Subcutaneous adipose tissue (tissue), 4 donors: ENCODE measurements around the gene TRMT11. TPM values are rescaled to one million over a fixed set of nuclear protein-coding genes. Genes with fewer than 3 reads are reported as not detected.

Source experiments
- total RNA-seq, 4 donors: library from RNA; depleted of rRNA; stranded (reverse); fragments of >200 nt; gene quantifications; one replicate each; pipeline ENCODE4 v1.1.0, GENCODE V29; 2016
- TF ChIP-seq, protein P1 (sequence below): fragments of 450-650 bp; IDR thresholded peaks from one replicate; pipeline ENCODE4 v1.5.1; 2016; ENCODE audit warnings: low read depth, mild to moderate bottlenecking, control low read depth, antibody characterized with exemption, moderate library complexity

TRMT11 gene
- total RNA-seq = 10 to 100 TPM; 16.1 to 27.6 (median 16.4) TPM

DNA sequence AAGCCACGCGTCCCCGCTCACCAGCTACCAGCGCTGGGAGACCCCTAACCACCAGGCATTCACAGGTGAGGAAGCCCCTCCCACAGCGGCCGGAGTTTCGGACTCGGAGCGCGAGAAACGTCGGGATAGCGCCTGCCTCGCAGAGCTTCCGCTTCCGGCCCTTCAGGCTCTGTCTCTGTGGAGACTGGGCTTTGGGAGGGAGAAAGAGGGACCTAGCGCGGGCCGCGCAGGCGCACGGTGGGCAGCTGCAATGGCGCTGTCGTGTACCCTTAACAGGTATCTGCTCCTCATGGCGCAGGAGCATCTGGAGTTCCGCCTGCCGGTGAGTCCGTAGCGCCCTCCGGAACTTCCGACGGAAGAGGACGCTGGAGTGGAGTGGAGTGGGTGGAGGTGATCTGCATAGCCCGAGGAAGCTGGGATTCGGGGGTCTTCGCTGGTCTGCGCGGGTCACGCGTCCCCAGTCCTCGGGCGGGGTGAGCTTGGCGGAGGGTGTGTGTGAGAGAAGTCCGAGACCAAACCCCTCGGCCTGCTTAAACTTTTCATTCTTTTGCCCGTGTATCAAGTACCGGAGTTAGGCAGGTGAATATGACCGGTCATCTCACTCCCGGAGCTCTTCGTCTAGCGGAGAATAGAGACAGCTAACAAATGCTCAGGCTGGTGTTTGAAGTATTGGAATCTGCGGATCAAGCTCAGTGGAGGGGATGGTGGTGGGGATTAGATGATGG lies at the start of gene TRMT11:
Gene TRMT11, plus strand, starts transcription at position 240 of the 725 bp plus-strand sequence. Its CDS starts 11 bp downstream, at position 251.
- TF ChIP-seq, protein P1, sequence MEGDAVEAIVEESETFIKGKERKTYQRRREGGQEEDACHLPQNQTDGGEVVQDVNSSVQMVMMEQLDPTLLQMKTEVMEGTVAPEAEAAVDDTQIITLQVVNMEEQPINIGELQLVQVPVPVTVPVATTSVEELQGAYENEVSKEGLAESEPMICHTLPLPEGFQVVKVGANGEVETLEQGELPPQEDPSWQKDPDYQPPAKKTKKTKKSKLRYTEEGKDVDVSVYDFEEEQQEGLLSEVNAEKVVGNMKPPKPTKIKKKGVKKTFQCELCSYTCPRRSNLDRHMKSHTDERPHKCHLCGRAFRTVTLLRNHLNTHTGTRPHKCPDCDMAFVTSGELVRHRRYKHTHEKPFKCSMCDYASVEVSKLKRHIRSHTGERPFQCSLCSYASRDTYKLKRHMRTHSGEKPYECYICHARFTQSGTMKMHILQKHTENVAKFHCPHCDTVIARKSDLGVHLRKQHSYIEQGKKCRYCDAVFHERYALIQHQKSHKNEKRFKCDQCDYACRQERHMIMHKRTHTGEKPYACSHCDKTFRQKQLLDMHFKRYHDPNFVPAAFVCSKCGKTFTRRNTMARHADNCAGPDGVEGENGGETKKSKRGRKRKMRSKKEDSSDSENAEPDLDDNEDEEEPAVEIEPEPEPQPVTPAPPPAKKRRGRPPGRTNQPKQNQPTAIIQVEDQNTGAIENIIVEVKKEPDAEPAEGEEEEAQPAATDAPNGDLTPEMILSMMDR = no peak

GRCh38 chr6:125939026-125939425 lies 47.3 kb upstream of the TRMT11 start:
- TF ChIP-seq, protein P1 = no peak

DNA sequence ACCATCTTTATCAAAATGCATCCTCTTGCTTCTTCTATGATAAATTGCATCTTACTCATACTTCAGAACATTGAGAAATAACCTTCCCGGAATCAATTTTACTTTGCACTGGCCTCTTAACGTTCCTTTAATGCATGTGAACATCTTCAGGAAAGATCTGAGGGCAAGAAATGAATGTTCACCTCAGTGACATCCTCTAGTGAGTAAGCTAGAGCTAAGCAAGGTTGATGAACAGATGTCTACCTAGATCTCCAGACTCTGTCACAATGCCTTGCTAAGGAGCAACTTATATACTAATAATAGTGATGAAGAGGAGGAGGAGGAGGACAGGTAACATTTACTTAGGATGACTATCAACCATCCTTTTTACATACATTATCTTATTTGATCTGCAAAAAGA lies 46.5 kb upstream of the TRMT11 start:
- TF ChIP-seq, protein P1 = no peak

GRCh38 chr6:125940247-125941041 lies 45.9 kb upstream of the TRMT11 start:
- TF ChIP-seq, protein P1 = no peak

- TF ChIP-seq, protein P1 = no peak
These were observed 43.4 kb upstream of the TRMT11 start for GRCh38 chr6:125942672-125943527.

DNA sequence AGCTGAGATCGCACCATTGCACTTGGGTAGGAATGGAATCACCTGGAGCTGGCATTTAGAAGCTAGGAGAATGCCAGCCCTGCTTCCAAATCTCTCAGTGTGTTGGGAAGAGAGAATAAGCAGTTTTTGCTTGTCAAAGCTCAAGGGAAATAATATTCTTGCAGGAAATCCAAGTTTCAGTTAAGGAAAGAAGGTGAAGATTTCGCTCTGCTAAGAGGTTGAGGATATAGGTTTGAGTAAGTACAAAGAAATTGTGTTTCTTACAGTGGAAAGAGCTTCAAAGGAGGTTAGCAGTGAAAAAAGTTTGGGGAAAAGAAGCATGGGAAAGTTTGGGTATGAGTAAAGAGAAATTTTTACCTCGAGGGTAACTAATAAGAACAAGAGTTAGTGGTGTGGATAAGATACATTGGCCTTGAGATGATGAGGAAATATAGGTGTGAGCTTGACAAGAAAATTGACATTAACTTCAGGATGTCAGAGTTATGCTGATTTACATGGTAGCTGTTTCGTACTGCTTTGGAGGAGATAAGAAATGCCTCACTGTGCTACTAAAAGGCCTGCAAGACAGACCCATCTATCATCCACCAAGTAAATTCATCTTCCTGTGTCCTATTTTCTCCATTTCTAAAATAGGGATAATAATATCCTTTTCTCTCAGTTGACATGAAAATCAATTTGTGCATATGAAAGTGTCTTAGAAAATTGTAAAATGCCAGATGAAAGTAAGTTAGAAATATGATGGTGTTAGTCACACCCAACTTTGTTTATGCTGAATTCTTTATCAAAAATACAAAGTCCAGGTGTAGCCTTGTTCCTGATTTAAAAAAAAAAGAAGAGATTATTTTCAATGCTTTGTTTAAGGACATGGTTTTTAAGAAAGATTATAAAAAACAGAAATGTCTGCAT lies 42.6 kb upstream of the TRMT11 start:
- TF ChIP-seq, protein P1 = no peak
